HEK293 (cell line): Measurements from ENCODE around the gene CCDC142.

Experiments
- CTCF ChIA-PET: fragments of 350-600 bp; formaldehyde crosslinking; extraction: SDS; loops from one replicate; lab custom pipeline; 2021; ENCODE audit warnings: antibody characterized with exemption; lab: Yijun Ruan, JAX
- POLR2A ChIA-PET: fragments of 300-600 bp; formaldehyde crosslinking; extraction: SDS; loops from one replicate; lab custom pipeline; 2020; ENCODE audit warnings: antibody characterized with exemption, inconsistent platforms; lab: Yijun Ruan, JAX
- H3K27ac ChIP-seq: fragments of 200-500 bp; sonication (Bioruptor generic); 2 replicates; pipeline ENCODE4 v1.5.1; 2014; ENCODE audit warnings: low read depth, low read length, control low read depth, inconsistent platforms; ENCODE audit errors: extremely low read depth
- H3K36me3 ChIP-seq, 2 experiments: fragments of 200-500 bp in 1 of 2; sonication (Bioruptor generic) in 1 of 2; 1 replicate in 1 of 2; 2 replicates in 1 of 2; pipeline ENCODE4 v1.5.1; 2014 to 2017; ENCODE audit warnings: inconsistent platforms in 2 of 2, low read length in 2 of 2; ENCODE audit not compliant: control insufficient read depth in 2 of 2, insufficient read depth in 1 of 2
- H3K4me1 ChIP-seq: fragments of 200-500 bp; sonication (Bioruptor generic); 2 replicates; pipeline ENCODE4 v1.5.1; 2014; ENCODE audit warnings: mild to moderate bottlenecking, low read length, inconsistent platforms; ENCODE audit not compliant: control insufficient read depth, insufficient read depth
- H3K4me3 ChIP-seq: 2 replicates; pipeline ENCODE4 v1.5.1; 2011; ENCODE audit warnings: low read depth, mild to moderate bottlenecking, control low read depth, low read length, moderate library complexity
- H3K9me3 ChIP-seq: fragments of 200-500 bp; sonication (Bioruptor generic); 2 replicates; pipeline ENCODE4 v1.5.1; 2014; ENCODE audit warnings: low read depth, low read length, inconsistent platforms; ENCODE audit not compliant: control insufficient read depth, insufficient read depth
- EGR2 ChIP-seq: fragments of 450-650 bp; formaldehyde crosslinking; IDR thresholded peaks from 2 replicates; pipeline ENCODE4 v1.5.1; 2016; ENCODE audit warnings: low read depth, missing biosample characterization, missing genetic modification characterization
- GFI1B ChIP-seq: fragments of 450-650 bp; formaldehyde crosslinking; IDR thresholded peaks from 2 replicates; pipeline ENCODE4 v1.5.1; 2016; ENCODE audit warnings: missing biosample characterization, missing genetic modification characterization
- ZFP3 ChIP-seq: fragments of 450-650 bp; formaldehyde crosslinking; IDR thresholded peaks from 2 replicates; pipeline ENCODE4 v1.5.1; 2016; ENCODE audit warnings: low read depth, missing biosample characterization, missing genetic modification characterization
- ZNF211 ChIP-seq: fragments of 450-650 bp; formaldehyde crosslinking; IDR thresholded peaks from 2 replicates; pipeline ENCODE4 v1.5.1; 2016; ENCODE audit warnings: low read depth, missing biosample characterization, missing genetic modification characterization
- ZNF354C ChIP-seq: fragments of 450-650 bp; formaldehyde crosslinking; IDR thresholded peaks from 2 replicates; pipeline ENCODE4 v1.5.1; 2016; ENCODE audit warnings: missing biosample characterization, missing genetic modification characterization, low read depth, borderline replicate concordance
- ZNF37A ChIP-seq: fragments of 450-650 bp; IDR thresholded peaks from 2 replicates; pipeline ENCODE4 v1.5.1; 2018; ENCODE audit warnings: missing biosample characterization, missing genetic modification characterization
- ZNF416 ChIP-seq: fragments of 450-650 bp; formaldehyde crosslinking; IDR thresholded peaks from 2 replicates; pipeline ENCODE4 v1.5.1; 2016; ENCODE audit warnings: missing biosample characterization, missing genetic modification characterization
- ZSCAN16 ChIP-seq: fragments of 450-650 bp; formaldehyde crosslinking; IDR thresholded peaks from 2 replicates; pipeline ENCODE4 v1.5.1; 2016; ENCODE audit warnings: missing biosample characterization, missing genetic modification characterization
- TF ChIP-seq, protein P1 (sequence below): fragments of 450-650 bp; formaldehyde crosslinking; IDR thresholded peaks from 2 replicates; pipeline ENCODE4 v1.5.1; 2016; ENCODE audit warnings: missing biosample characterization, missing genetic modification characterization, borderline replicate concordance
- TF ChIP-seq, protein P2 (sequence below): fragments of 450-650 bp; formaldehyde crosslinking; IDR thresholded peaks from 2 replicates; pipeline ENCODE4 v1.5.1; 2016; ENCODE audit warnings: missing biosample characterization, missing genetic modification characterization
- TF ChIP-seq, protein P3 (sequence below): fragments of 450-650 bp; formaldehyde crosslinking; IDR thresholded peaks from 2 replicates; pipeline ENCODE4 v1.5.1; 2017; ENCODE audit warnings: missing biosample characterization, missing genetic modification characterization
- TF ChIP-seq, protein P4 (sequence below): fragments of 450-650 bp; formaldehyde crosslinking; IDR thresholded peaks from 2 replicates; pipeline ENCODE4 v1.5.1; 2016; ENCODE audit warnings: missing biosample characterization, missing genetic modification characterization
- TF ChIP-seq, protein P5 (sequence below): fragments of 450-650 bp; formaldehyde crosslinking; IDR thresholded peaks from 2 replicates; pipeline ENCODE4 v1.5.1; 2016; ENCODE audit warnings: missing biosample characterization, missing genetic modification characterization
- TF ChIP-seq, protein P6 (sequence below): fragments of 450-650 bp; formaldehyde crosslinking; IDR thresholded peaks from 2 replicates; pipeline ENCODE4 v1.5.1; 2017; ENCODE audit warnings: missing biosample characterization, missing genetic modification characterization

Gene CCDC142

DNA sequence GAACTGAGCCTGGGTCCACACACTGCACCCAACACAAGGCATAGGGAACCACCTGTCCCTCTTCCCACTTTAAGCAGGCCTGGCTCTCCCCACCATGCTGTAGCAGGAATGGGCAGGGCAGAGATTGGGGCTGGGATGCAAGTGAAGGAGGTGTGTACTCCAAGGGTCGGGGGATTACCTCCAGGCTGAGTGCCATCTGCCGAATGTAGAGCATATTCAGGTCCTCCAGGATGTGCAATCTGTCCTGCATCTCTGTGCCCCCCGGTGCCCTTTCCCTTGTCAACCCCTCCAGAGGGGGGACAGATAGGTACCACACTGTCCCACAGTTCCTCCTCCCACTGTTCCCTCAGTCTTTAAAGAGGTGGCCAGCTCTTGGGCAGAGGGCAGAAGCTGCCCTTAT lies 43.4 kb downstream of the CCDC142 start:
- H3K4me1 ChIP-seq, result peaks cover 5% of the 10 kb centered on the region
- CTCF ChIA-PET, result interaction anchor here (0.9 to 2.5 kb wide), 4 partner anchors 11 to 39 kb away, joined by 3 to 6 read pairs (median 4); no protein-coding TSS in a partner anchor
- no peak overlapping the region for H3K27ac ChIP-seq
- H3K36me3 ChIP-seq, result peaks cover 0 to 42% of the 10 kb centered on the region in 2 experiments; a peak in 2 of 3 replicates
- H3K9me3 ChIP-seq, result no peaks in the 10 kb centered on the region
- TF ChIP-seq ZNF211 (tag by site-specific recombination) (no peak), ZNF416 (tag by site-specific recombination) (no peak), ZFP3 (no peak), GFI1B (tag by site-specific recombination) (no peak), ZNF37A (no peak), EGR2 (tag by site-specific recombination) (no peak), ZNF354C (tag by site-specific recombination) (no peak), ZSCAN16 (tag by site-specific recombination) (no peak)
- TF ChIP-seq, protein P1, sequence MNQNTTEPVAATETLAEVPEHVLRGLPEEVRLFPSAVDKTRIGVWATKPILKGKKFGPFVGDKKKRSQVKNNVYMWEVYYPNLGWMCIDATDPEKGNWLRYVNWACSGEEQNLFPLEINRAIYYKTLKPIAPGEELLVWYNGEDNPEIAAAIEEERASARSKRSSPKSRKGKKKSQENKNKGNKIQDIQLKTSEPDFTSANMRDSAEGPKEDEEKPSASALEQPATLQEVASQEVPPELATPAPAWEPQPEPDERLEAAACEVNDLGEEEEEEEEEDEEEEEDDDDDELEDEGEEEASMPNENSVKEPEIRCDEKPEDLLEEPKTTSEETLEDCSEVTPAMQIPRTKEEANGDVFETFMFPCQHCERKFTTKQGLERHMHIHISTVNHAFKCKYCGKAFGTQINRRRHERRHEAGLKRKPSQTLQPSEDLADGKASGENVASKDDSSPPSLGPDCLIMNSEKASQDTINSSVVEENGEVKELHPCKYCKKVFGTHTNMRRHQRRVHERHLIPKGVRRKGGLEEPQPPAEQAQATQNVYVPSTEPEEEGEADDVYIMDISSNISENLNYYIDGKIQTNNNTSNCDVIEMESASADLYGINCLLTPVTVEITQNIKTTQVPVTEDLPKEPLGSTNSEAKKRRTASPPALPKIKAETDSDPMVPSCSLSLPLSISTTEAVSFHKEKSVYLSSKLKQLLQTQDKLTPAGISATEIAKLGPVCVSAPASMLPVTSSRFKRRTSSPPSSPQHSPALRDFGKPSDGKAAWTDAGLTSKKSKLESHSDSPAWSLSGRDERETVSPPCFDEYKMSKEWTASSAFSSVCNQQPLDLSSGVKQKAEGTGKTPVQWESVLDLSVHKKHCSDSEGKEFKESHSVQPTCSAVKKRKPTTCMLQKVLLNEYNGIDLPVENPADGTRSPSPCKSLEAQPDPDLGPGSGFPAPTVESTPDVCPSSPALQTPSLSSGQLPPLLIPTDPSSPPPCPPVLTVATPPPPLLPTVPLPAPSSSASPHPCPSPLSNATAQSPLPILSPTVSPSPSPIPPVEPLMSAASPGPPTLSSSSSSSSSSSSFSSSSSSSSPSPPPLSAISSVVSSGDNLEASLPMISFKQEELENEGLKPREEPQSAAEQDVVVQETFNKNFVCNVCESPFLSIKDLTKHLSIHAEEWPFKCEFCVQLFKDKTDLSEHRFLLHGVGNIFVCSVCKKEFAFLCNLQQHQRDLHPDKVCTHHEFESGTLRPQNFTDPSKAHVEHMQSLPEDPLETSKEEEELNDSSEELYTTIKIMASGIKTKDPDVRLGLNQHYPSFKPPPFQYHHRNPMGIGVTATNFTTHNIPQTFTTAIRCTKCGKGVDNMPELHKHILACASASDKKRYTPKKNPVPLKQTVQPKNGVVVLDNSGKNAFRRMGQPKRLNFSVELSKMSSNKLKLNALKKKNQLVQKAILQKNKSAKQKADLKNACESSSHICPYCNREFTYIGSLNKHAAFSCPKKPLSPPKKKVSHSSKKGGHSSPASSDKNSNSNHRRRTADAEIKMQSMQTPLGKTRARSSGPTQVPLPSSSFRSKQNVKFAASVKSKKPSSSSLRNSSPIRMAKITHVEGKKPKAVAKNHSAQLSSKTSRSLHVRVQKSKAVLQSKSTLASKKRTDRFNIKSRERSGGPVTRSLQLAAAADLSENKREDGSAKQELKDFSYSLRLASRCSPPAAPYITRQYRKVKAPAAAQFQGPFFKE, result no peak
- TF ChIP-seq, protein P2, sequence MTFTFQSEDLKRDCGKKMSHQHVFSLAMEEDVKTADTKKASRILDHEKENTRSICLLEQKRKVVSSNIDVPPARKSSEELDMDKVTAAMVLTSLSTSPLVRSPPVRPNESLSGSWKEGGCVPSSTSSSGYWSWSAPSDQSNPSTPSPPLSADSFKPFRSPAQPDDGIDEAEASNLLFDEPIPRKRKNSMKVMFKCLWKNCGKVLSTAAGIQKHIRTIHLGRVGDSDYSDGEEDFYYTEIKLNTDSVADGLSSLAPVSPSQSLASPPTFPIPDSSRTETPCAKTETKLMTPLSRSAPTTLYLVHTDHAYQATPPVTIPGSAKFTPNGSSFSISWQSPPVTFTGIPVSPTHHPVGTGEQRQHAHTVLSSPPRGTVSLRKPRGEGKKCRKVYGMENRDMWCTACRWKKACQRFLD, result no peak
- TF ChIP-seq, protein P3, sequence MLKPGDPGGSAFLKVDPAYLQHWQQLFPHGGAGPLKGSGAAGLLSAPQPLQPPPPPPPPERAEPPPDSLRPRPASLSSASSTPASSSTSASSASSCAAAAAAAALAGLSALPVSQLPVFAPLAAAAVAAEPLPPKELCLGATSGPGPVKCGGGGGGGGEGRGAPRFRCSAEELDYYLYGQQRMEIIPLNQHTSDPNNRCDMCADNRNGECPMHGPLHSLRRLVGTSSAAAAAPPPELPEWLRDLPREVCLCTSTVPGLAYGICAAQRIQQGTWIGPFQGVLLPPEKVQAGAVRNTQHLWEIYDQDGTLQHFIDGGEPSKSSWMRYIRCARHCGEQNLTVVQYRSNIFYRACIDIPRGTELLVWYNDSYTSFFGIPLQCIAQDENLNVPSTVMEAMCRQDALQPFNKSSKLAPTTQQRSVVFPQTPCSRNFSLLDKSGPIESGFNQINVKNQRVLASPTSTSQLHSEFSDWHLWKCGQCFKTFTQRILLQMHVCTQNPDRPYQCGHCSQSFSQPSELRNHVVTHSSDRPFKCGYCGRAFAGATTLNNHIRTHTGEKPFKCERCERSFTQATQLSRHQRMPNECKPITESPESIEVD, result no peak
- TF ChIP-seq, protein P4, sequence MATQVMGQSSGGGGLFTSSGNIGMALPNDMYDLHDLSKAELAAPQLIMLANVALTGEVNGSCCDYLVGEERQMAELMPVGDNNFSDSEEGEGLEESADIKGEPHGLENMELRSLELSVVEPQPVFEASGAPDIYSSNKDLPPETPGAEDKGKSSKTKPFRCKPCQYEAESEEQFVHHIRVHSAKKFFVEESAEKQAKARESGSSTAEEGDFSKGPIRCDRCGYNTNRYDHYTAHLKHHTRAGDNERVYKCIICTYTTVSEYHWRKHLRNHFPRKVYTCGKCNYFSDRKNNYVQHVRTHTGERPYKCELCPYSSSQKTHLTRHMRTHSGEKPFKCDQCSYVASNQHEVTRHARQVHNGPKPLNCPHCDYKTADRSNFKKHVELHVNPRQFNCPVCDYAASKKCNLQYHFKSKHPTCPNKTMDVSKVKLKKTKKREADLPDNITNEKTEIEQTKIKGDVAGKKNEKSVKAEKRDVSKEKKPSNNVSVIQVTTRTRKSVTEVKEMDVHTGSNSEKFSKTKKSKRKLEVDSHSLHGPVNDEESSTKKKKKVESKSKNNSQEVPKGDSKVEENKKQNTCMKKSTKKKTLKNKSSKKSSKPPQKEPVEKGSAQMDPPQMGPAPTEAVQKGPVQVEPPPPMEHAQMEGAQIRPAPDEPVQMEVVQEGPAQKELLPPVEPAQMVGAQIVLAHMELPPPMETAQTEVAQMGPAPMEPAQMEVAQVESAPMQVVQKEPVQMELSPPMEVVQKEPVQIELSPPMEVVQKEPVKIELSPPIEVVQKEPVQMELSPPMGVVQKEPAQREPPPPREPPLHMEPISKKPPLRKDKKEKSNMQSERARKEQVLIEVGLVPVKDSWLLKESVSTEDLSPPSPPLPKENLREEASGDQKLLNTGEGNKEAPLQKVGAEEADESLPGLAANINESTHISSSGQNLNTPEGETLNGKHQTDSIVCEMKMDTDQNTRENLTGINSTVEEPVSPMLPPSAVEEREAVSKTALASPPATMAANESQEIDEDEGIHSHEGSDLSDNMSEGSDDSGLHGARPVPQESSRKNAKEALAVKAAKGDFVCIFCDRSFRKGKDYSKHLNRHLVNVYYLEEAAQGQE (tag by site-specific recombination), result no peak
- TF ChIP-seq, protein P5, sequence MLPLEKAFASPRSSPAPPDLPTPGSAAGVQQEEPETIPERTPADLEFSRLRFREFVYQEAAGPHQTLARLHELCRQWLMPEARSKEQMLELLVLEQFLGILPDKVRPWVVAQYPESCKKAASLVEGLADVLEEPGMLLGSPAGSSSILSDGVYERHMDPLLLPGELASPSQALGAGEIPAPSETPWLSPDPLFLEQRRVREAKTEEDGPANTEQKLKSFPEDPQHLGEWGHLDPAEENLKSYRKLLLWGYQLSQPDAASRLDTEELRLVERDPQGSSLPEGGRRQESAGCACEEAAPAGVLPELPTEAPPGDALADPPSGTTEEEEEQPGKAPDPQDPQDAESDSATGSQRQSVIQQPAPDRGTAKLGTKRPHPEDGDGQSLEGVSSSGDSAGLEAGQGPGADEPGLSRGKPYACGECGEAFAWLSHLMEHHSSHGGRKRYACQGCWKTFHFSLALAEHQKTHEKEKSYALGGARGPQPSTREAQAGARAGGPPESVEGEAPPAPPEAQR (tag by site-specific recombination), result no peak
- TF ChIP-seq, protein P6, sequence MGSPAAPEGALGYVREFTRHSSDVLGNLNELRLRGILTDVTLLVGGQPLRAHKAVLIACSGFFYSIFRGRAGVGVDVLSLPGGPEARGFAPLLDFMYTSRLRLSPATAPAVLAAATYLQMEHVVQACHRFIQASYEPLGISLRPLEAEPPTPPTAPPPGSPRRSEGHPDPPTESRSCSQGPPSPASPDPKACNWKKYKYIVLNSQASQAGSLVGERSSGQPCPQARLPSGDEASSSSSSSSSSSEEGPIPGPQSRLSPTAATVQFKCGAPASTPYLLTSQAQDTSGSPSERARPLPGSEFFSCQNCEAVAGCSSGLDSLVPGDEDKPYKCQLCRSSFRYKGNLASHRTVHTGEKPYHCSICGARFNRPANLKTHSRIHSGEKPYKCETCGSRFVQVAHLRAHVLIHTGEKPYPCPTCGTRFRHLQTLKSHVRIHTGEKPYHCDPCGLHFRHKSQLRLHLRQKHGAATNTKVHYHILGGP (tag by site-specific recombination), result no peak
- POLR2A ChIA-PET, result interaction anchor here (1.1 to 2.4 kb wide), 6 partner anchors 14 to 91 kb away, joined by 4 to 40 read pairs (median 11); partner anchors contain the start of genes AUP1, C2orf81, CCDC142 and HTRA2
- H3K4me3 ChIP-seq, result no peak overlapping the region
